Ovary (tissue), 3 donors: Measurements from ENCODE around the gene RASGRF2.

ENCODE experiments used
- EP300 ChIP-seq: sonication (generic); formaldehyde crosslinking; IDR thresholded peaks from one replicate; pipeline ENCODE4 v1.6.1; 2017; ENCODE audit warnings: antibody characterized with exemption
- TF ChIP-seq, protein P1 (sequence below), 3 donors: fragments of 450-650 bp in 2 of 3; fragments of 200-600 bp in 1 of 3; IDR thresholded peaks; one replicate each; pipeline versions ENCODE4 v1.5.1 to v1.8.0; 2016 to 2022; ENCODE audit warnings: antibody characterized with exemption in 3 of 3, mild to moderate bottlenecking in 1 of 3
- donor health status: DM: no; HTN: no; CAD: no.

- TF ChIP-seq, protein P1, sequence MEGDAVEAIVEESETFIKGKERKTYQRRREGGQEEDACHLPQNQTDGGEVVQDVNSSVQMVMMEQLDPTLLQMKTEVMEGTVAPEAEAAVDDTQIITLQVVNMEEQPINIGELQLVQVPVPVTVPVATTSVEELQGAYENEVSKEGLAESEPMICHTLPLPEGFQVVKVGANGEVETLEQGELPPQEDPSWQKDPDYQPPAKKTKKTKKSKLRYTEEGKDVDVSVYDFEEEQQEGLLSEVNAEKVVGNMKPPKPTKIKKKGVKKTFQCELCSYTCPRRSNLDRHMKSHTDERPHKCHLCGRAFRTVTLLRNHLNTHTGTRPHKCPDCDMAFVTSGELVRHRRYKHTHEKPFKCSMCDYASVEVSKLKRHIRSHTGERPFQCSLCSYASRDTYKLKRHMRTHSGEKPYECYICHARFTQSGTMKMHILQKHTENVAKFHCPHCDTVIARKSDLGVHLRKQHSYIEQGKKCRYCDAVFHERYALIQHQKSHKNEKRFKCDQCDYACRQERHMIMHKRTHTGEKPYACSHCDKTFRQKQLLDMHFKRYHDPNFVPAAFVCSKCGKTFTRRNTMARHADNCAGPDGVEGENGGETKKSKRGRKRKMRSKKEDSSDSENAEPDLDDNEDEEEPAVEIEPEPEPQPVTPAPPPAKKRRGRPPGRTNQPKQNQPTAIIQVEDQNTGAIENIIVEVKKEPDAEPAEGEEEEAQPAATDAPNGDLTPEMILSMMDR (IDR thresholded peaks at IDR 0.05) = no peak
- no peak for TF ChIP-seq EP300
Measured at GRCh38 chr5:81156732-81157131, 196.6 kb downstream of the RASGRF2 start.
